ENCODE measurements around the gene CFAP58.

CFAP58 gene

GRCh38 chr10:104424719-104425118, 71.1 kb downstream of the CFAP58 start:
- Histone ChIP-seq H3K18ac (ENCODE audit: low read length) (no peak overlapping the region), H2BK120ac (ENCODE audit: low read depth, low read length) (no peak overlapping the region), H3K23ac (ENCODE audit: low read length) (no peak overlapping the region), H2AK5ac (ENCODE audit: low read length) (no peak overlapping the region), H3K36me3 (ENCODE audit: control insufficient read depth, insufficient read depth, low read length) (no peaks in the 10 kb centered on the region), H3K79me1 (ENCODE audit: low read length) (no peaks in the 10 kb centered on the region), H2BK5ac (ENCODE audit: low read length) (no peak overlapping the region), H3K4me3 (ENCODE audit: low read length) (no peak overlapping the region), H3K4me2 (ENCODE audit: low read length) (no peak overlapping the region), H3K27me3 (ENCODE audit: insufficient read depth, low read length, poor library complexity) (no peaks in the 10 kb centered on the region), H3K56ac (ENCODE audit: low read length) (no peak overlapping the region), H4K5ac (ENCODE audit: low read length) (no peak overlapping the region), H3K4me1 (ENCODE audit: control insufficient read depth, low read depth, low read length) (peaks cover 2% of the 10 kb centered on the region), H4K8ac (ENCODE audit: low read depth, low read length) (no peak overlapping the region), H2BK15ac (replicated peaks; ENCODE audit: low read depth) (no peak overlapping the region), H3K4ac (ENCODE audit: low read depth, low read length) (no peak overlapping the region), H3K79me2 (ENCODE audit: control insufficient read depth, insufficient read depth, low read length) (no peaks in the 10 kb centered on the region), H3K27ac (ENCODE audit: low read depth, low read length) (no peak overlapping the region), H3K9ac (ENCODE audit: low read length) (no peak overlapping the region)
- DNase-seq = no peak
- no CpG with 5 or more reads among the region's 1 CpG for WGBS (ENCODE audit: extremely low coverage, insufficient coverage, low lambda C conversion rate)

- Histone ChIP-seq H3K4me1 (ENCODE audit: control insufficient read depth, low read depth, low read length) (peaks cover 2% of the 10 kb centered on the region), H3K79me1 (ENCODE audit: low read length) (no peaks in the 10 kb centered on the region), H3K23ac (ENCODE audit: low read length) (no peak overlapping the region), H3K4me3 (ENCODE audit: low read length) (no peak overlapping the region), H2BK120ac (ENCODE audit: low read depth, low read length) (no peak overlapping the region), H2BK15ac (replicated peaks; ENCODE audit: low read depth) (no peak overlapping the region), H4K5ac (ENCODE audit: low read length) (no peak overlapping the region), H3K79me2 (ENCODE audit: control insufficient read depth, insufficient read depth, low read length) (no peaks in the 10 kb centered on the region), H4K8ac (ENCODE audit: low read depth, low read length) (no peak overlapping the region), H3K56ac (ENCODE audit: low read length) (no peak overlapping the region), H3K27me3 (ENCODE audit: insufficient read depth, low read length, poor library complexity) (no peaks in the 10 kb centered on the region), H3K36me3 (ENCODE audit: control insufficient read depth, insufficient read depth, low read length) (no peaks in the 10 kb centered on the region), H3K18ac (ENCODE audit: low read length) (no peak overlapping the region), H3K27ac (ENCODE audit: low read depth, low read length) (no peak overlapping the region), H2AK5ac (ENCODE audit: low read length) (no peak overlapping the region), H3K9ac (ENCODE audit: low read length) (no peak overlapping the region), H2BK5ac (ENCODE audit: low read length) (no peak overlapping the region), H3K4ac (ENCODE audit: low read depth, low read length) (no peak overlapping the region), H3K4me2 (ENCODE audit: low read length) (no peak overlapping the region)
- WGBS (ENCODE audit: extremely low coverage, insufficient coverage, low lambda C conversion rate) = no CpG with 5 or more reads among the region's 5 CpGs
- DNase-seq = no peak
Observed at GRCh38 chr10:104427989-104428388, 74.4 kb downstream of the CFAP58 start.

- H2BK15ac ChIP-seq (replicated peaks; ENCODE audit: low read depth) = no peak overlapping the region
- H3K4me2 ChIP-seq (ENCODE audit: low read length) = no peak overlapping the region
- no peak overlapping the region for H4K5ac ChIP-seq (ENCODE audit: low read length)
- H3K27ac ChIP-seq (ENCODE audit: low read depth, low read length) = no peak overlapping the region
- no peaks in the 10 kb centered on the region for H3K4me1 ChIP-seq (ENCODE audit: control insufficient read depth, low read depth, low read length)
- H3K9ac ChIP-seq (ENCODE audit: low read length) = no peak overlapping the region
- no peak overlapping the region for H4K8ac ChIP-seq (ENCODE audit: low read depth, low read length)
- WGBS (ENCODE audit: extremely low coverage, insufficient coverage, low lambda C conversion rate) = no CpG with 5 or more reads among the region's 3 CpGs
- H3K18ac ChIP-seq (ENCODE audit: low read length) = no peak overlapping the region
- H3K79me1 ChIP-seq (ENCODE audit: low read length) = no peaks in the 10 kb centered on the region
- no peak overlapping the region for H3K4me3 ChIP-seq (ENCODE audit: low read length)
- no peak overlapping the region for H2BK5ac ChIP-seq (ENCODE audit: low read length)
- no peaks in the 10 kb centered on the region for H3K79me2 ChIP-seq (ENCODE audit: control insufficient read depth, insufficient read depth, low read length)
- no peak overlapping the region for H3K56ac ChIP-seq (ENCODE audit: low read length)
- H3K36me3 ChIP-seq (ENCODE audit: control insufficient read depth, insufficient read depth, low read length) = no peaks in the 10 kb centered on the region
- DNase-seq = no peak
- no peak overlapping the region for H2BK120ac ChIP-seq (ENCODE audit: low read depth, low read length)
- no peak overlapping the region for H2AK5ac ChIP-seq (ENCODE audit: low read length)
- H3K23ac ChIP-seq (ENCODE audit: low read length) = no peak overlapping the region
- no peak overlapping the region for H3K4ac ChIP-seq (ENCODE audit: low read depth, low read length)
- no peaks in the 10 kb centered on the region for H3K27me3 ChIP-seq (ENCODE audit: insufficient read depth, low read length, poor library complexity)
Observed at GRCh38 chr10:104429846-104430245, 76.2 kb downstream of the CFAP58 start.

- no peaks in the 10 kb centered on the region for H3K36me3 ChIP-seq (ENCODE audit: control insufficient read depth, insufficient read depth, low read length)
- no peak overlapping the region for H3K4me3 ChIP-seq (ENCODE audit: low read length)
- H3K27me3 ChIP-seq (ENCODE audit: insufficient read depth, low read length, poor library complexity) = no peaks in the 10 kb centered on the region
- no peak overlapping the region for H3K23ac ChIP-seq (ENCODE audit: low read length)
- H3K27ac ChIP-seq (ENCODE audit: low read depth, low read length) = no peak overlapping the region
- H3K18ac ChIP-seq (ENCODE audit: low read length) = no peak overlapping the region
- H4K5ac ChIP-seq (ENCODE audit: low read length) = no peak overlapping the region
- H2BK5ac ChIP-seq (ENCODE audit: low read length) = no peak overlapping the region
- no peak overlapping the region for H2AK5ac ChIP-seq (ENCODE audit: low read length)
- no peaks in the 10 kb centered on the region for H3K4me1 ChIP-seq (ENCODE audit: control insufficient read depth, low read depth, low read length)
- no peak for DNase-seq
- no peak overlapping the region for H4K8ac ChIP-seq (ENCODE audit: low read depth, low read length)
- WGBS (ENCODE audit: extremely low coverage, insufficient coverage, low lambda C conversion rate) = no CpG with 5 or more reads among the region's 3 CpGs
- no peak overlapping the region for H3K4ac ChIP-seq (ENCODE audit: low read depth, low read length)
- no peaks in the 10 kb centered on the region for H3K79me2 ChIP-seq (ENCODE audit: control insufficient read depth, insufficient read depth, low read length)
- H2BK15ac ChIP-seq (replicated peaks; ENCODE audit: low read depth) = no peak overlapping the region
- no peak overlapping the region for H3K56ac ChIP-seq (ENCODE audit: low read length)
- H3K4me2 ChIP-seq (ENCODE audit: low read length) = no peak overlapping the region
- no peak overlapping the region for H3K9ac ChIP-seq (ENCODE audit: low read length)
- no peaks in the 10 kb centered on the region for H3K79me1 ChIP-seq (ENCODE audit: low read length)
- no peak overlapping the region for H2BK120ac ChIP-seq (ENCODE audit: low read depth, low read length)
Observed at GRCh38 chr10:104430360-104430759, 76.7 kb downstream of the CFAP58 start.

- Histone ChIP-seq H3K4me1 (ENCODE audit: control insufficient read depth, low read depth, low read length) (no peaks in the 10 kb centered on the region), H3K79me1 (ENCODE audit: low read length) (no peaks in the 10 kb centered on the region), H3K56ac (ENCODE audit: low read length) (no peak overlapping the region), H3K27ac (ENCODE audit: low read depth, low read length) (no peak overlapping the region), H2AK5ac (ENCODE audit: low read length) (no peak overlapping the region), H3K9ac (ENCODE audit: low read length) (no peak overlapping the region), H2BK120ac (ENCODE audit: low read depth, low read length) (no peak overlapping the region), H3K27me3 (ENCODE audit: insufficient read depth, low read length, poor library complexity) (no peaks in the 10 kb centered on the region), H3K18ac (ENCODE audit: low read length) (no peak overlapping the region), H2BK5ac (ENCODE audit: low read length) (no peak overlapping the region), H3K4me2 (ENCODE audit: low read length) (no peak overlapping the region), H3K4me3 (ENCODE audit: low read length) (no peak overlapping the region), H2BK15ac (replicated peaks; ENCODE audit: low read depth) (no peak overlapping the region), H3K36me3 (ENCODE audit: control insufficient read depth, insufficient read depth, low read length) (no peaks in the 10 kb centered on the region), H3K79me2 (ENCODE audit: control insufficient read depth, insufficient read depth, low read length) (no peaks in the 10 kb centered on the region), H4K8ac (ENCODE audit: low read depth, low read length) (no peak overlapping the region), H4K5ac (ENCODE audit: low read length) (no peak overlapping the region), H3K4ac (ENCODE audit: low read depth, low read length) (no peak overlapping the region), H3K23ac (ENCODE audit: low read length) (no peak overlapping the region)
- WGBS (ENCODE audit: extremely low coverage, insufficient coverage, low lambda C conversion rate) = no CpG with 5 or more reads among the region's 3 CpGs
- DNase-seq = no peak
Observed at GRCh38 chr10:104433669-104434068, 80.0 kb downstream of the CFAP58 start.

- H3K27ac ChIP-seq (ENCODE audit: low read depth, low read length) = no peak overlapping the region
- H2BK120ac ChIP-seq (ENCODE audit: low read depth, low read length) = no peak overlapping the region
- no peaks in the 10 kb centered on the region for H3K4me1 ChIP-seq (ENCODE audit: control insufficient read depth, low read depth, low read length)
- H3K79me2 ChIP-seq (ENCODE audit: control insufficient read depth, insufficient read depth, low read length) = no peaks in the 10 kb centered on the region
- H4K8ac ChIP-seq (ENCODE audit: low read depth, low read length) = no peak overlapping the region
- H3K79me1 ChIP-seq (ENCODE audit: low read length) = no peaks in the 10 kb centered on the region
- H3K4me2 ChIP-seq (ENCODE audit: low read length) = no peak overlapping the region
- DNase-seq = peak; percentile 39
- H3K56ac ChIP-seq (ENCODE audit: low read length) = no peak overlapping the region
- no peak overlapping the region for H3K18ac ChIP-seq (ENCODE audit: low read length)
- H3K4me3 ChIP-seq (ENCODE audit: low read length) = no peak overlapping the region
- no peaks in the 10 kb centered on the region for H3K36me3 ChIP-seq (ENCODE audit: control insufficient read depth, insufficient read depth, low read length)
- no peak overlapping the region for H4K5ac ChIP-seq (ENCODE audit: low read length)
- no peaks in the 10 kb centered on the region for H3K27me3 ChIP-seq (ENCODE audit: insufficient read depth, low read length, poor library complexity)
- H3K9ac ChIP-seq (ENCODE audit: low read length) = no peak overlapping the region
- H3K4ac ChIP-seq (ENCODE audit: low read depth, low read length) = no peak overlapping the region
- H2AK5ac ChIP-seq (ENCODE audit: low read length) = no peak overlapping the region
- no peak overlapping the region for H2BK15ac ChIP-seq (replicated peaks; ENCODE audit: low read depth)
- H3K23ac ChIP-seq (ENCODE audit: low read length) = no peak overlapping the region
- H2BK5ac ChIP-seq (ENCODE audit: low read length) = no peak overlapping the region
- WGBS (ENCODE audit: extremely low coverage, insufficient coverage, low lambda C conversion rate) = no CpG with 5 or more reads among the region's 1 CpG
Observed at GRCh38 chr10:104434601-104435000, 81.0 kb downstream of the CFAP58 start.

All from mesendoderm (in vitro differentiated cells).